HepG2 (cell line): ENCODE data around the gene CNNM2. TPM values are rescaled to one million over a fixed set of nuclear protein-coding genes. Genes with fewer than 3 reads are reported as not detected.
"Not testable (repeated sequence)": the region's sequence is repeated elsewhere in the genome, so short reads cannot be mapped to it uniquely, and the experiment has no call there.

Source experiments
- ATAC-seq: fragments of 200-7000 bp; cut with Tn5 transposase; 3 replicates; pipeline ENCODE4 v1.9.1; 2020; ENCODE audit warnings: mild to moderate bottlenecking, moderate library complexity
- BruUV-seq: library from RNA; stranded (reverse); fragments of 400-500 nt; replicated peaks from 2 replicates; lab custom pipeline; 2021; lab: Mats Ljungman, UMichigan
- CTCF ChIA-PET: fragments of 300-600 bp; formaldehyde crosslinking; extraction: SDS; loops from one replicate; lab custom pipeline; 2021; ENCODE audit warnings: low total read pairs, inconsistent platforms, low intra/inter-chr PET ratio; lab: Yijun Ruan, JAX
- POLR2A ChIA-PET: fragments of 350-600 bp; sonication (Branson Sonifier 250); formaldehyde crosslinking; loops from one replicate; lab custom pipeline; 2020; ENCODE audit warnings: antibody characterized with exemption, inconsistent platforms; lab: Yijun Ruan, JAX
- DNase-seq: peaks from one replicate; pipeline ENCODE4 v3.0.0-alpha.2; 2015; ENCODE audit warnings: low spot score
- FAIRE-seq: peaks from 3 replicates; lab custom pipeline; 2011; peaks lifted over from hg19 to GRCh38; lab: Jason Lieb, UNC
- H2AFZ ChIP-seq: one replicate; pipeline ENCODE4 v1.6.1; 2011; ENCODE audit warnings: low read length, inconsistent platforms
- H3K27ac ChIP-seq: fragments of 300-600 bp; 3 replicates; pipeline ENCODE4 v1.8.0; 2011; ENCODE audit warnings: mixed run types, mild to moderate bottlenecking, mixed read lengths, low read length, inconsistent platforms; ENCODE audit not compliant: insufficient read depth; ENCODE audit errors: extremely low read length
- H3K27me3 ChIP-seq, 2 experiments: fragments of 200-600 bp in 1 of 2; 2 replicates in 1 of 2; 3 replicates in 1 of 2; pipeline versions ENCODE4 v1.6.0 to v1.8.0; 2011; ENCODE audit warnings: low read length in 2 of 2, mild to moderate bottlenecking in 2 of 2, moderate library complexity in 2 of 2, inconsistent platforms in 1 of 2; ENCODE audit not compliant: insufficient read depth in 2 of 2, control insufficient read depth in 1 of 2
- H3K36me3 ChIP-seq, 2 experiments: fragments of 200-600 bp in 1 of 2; replicated peaks in 1 of 2; 2 replicates in 1 of 2; 3 replicates in 1 of 2; pipeline versions ENCODE4 v1.5.1 to v1.8.0; 2011; ENCODE audit warnings: low read length in 2 of 2, inconsistent platforms in 1 of 2; ENCODE audit not compliant: insufficient read depth in 2 of 2, control insufficient read depth in 1 of 2
- H3K4me1 ChIP-seq: 2 replicates; pipeline ENCODE4 v1.5.1; 2012; ENCODE audit warnings: low read length, inconsistent platforms; ENCODE audit not compliant: insufficient read depth
- H3K4me2 ChIP-seq: 2 replicates; pipeline ENCODE4 v1.6.0; 2011; ENCODE audit warnings: low read depth, low read length, inconsistent platforms
- H3K4me3 ChIP-seq, 3 experiments: fragments of 200-600 bp in 1 of 3; sonication (generic), shearing (Covaris generic) in 1 of 3; replicated peaks in 1 of 3; 2 replicates each; pipeline ENCODE4 v1.5.1; 2011 to 2016; ENCODE audit warnings: low read length in 3 of 3, inconsistent platforms in 2 of 3, low read depth in 2 of 3, mild to moderate bottlenecking in 2 of 3, control low read depth in 1 of 3, mixed read lengths in 1 of 3; ENCODE audit not compliant: insufficient read depth in 1 of 3
- H3K79me2 ChIP-seq: one replicate; pipeline ENCODE4 v1.6.1; 2011; ENCODE audit warnings: low read length, inconsistent platforms; ENCODE audit not compliant: insufficient read depth
- H3K9ac ChIP-seq: 2 replicates; pipeline ENCODE4 v1.6.0; 2011; ENCODE audit warnings: mild to moderate bottlenecking, low read depth, low read length, inconsistent platforms; ENCODE audit not compliant: insufficient read depth
- H3K9me3 ChIP-seq: 2 replicates; pipeline ENCODE4 v1.5.1; 2012; ENCODE audit warnings: mild to moderate bottlenecking, low read length
- H4K20me1 ChIP-seq: 2 replicates; pipeline ENCODE4 v1.6.0; 2011; ENCODE audit warnings: inconsistent platforms, mild to moderate bottlenecking, low read length, moderate library complexity; ENCODE audit not compliant: insufficient read depth
- FOXC1 ChIP-seq: sonication (generic); formaldehyde crosslinking; IDR thresholded peaks from 2 replicates; pipeline ENCODE4 v1.8.0; 2022; ENCODE audit warnings: mild to moderate bottlenecking, missing genetic modification reagents, borderline replicate concordance
- FOXK2 ChIP-seq: fragments of 450-650 bp; IDR thresholded peaks from 2 replicates; pipeline ENCODE4 v1.6.1; 2016
- SP140L ChIP-seq: sonication (generic); formaldehyde crosslinking; IDR thresholded peaks from 2 replicates; pipeline ENCODE4 v1.4.0; 2020; ENCODE audit warnings: missing genetic modification reagents, borderline replicate concordance
- WGBS: methylation state at CpG from one replicate; pipeline ENCODE4 v1.1.6; 2017; ENCODE audit warnings: low lambda C conversion rate; 5-methylcytosine and 5-hydroxymethylcytosine counted together
- in situ Hi-C: cut with HindIII; loops from 2 replicates; pipeline ENCODE4 v1.10.0; 2017; ENCODE audit warnings: low pct_unique_long_range_greater_than_20kb; ENCODE audit not compliant: extremely low pct_ligation_motif_present
- intact Hi-C: fragments of 100-400 bp; cut with micrococcal nuclease; formaldehyde crosslinking; loops from one replicate; pipeline ENCODE4 v1.10.0; 2022; ENCODE audit not compliant: unreplicated experiment
- polyA plus RNA-seq, 8 experiments: library from polyadenylated mRNA; depleted of rRNA in 3 of 8; stranded (reverse) in 7 of 8; unstranded in 1 of 8; fragments of >200 nt; fragmentation: Illumina TruSeq in 4 of 8; extraction: Trizol in 4 of 8; gene quantifications; 2 replicates each; pipeline versions ENCODE4 v1.2.1 to v1.2.3, GENCODE V29; 2011 to 2016; ENCODE audit warnings: low read depth in 4 of 8, missing spikeins in 1 of 8, mixed read lengths in 1 of 8; ENCODE audit not compliant: insufficient read depth in 1 of 8
- total RNA-seq, 5 experiments: library from RNA; depleted of rRNA; stranded (reverse); fragments of >200 nt; fragmentation: Illumina TruSeq; extraction: Trizol; gene quantifications; 2 replicates each; pipeline ENCODE4 v1.2.3, GENCODE V29; 2016; ENCODE audit warnings: low read depth in 1 of 5

Gene CNNM2
- total and polyA plus RNA-seq, 2 of the 13 experiments (the other 11 are each of a cell fraction or from before 2014, with no cell fraction given) = 7.1 to 9.0 TPM

- TF ChIP-seq FOXK2 = no peak
- no peak for TF ChIP-seq SP140L
- TF ChIP-seq, all 625 proteins: peak for 0
- no TSS peak for BruUV-seq
- WGBS = 94% methylated on average over 2 of the region's 2 CpGs
Observed at GRCh38 chr10:102963756-102964025, 45.6 kb downstream of the CNNM2 start.

GRCh38 chr10:102964064-102964463 lies 46.0 kb downstream of the CNNM2 start:
- in situ Hi-C loops, H3K27ac ChIP-seq, H4K20me1 ChIP-seq, H3K27me3 ChIP-seq, H3K9me3 ChIP-seq, ATAC-seq, FAIRE-seq, POLR2A ChIA-PET, CTCF ChIA-PET, H2AFZ ChIP-seq, DNase-seq, H3K36me3 ChIP-seq, H3K4me3 ChIP-seq, BruUV-seq, H3K9ac ChIP-seq, H3K4me2 ChIP-seq, intact Hi-C loops: not testable (repeated sequence)
- Histone ChIP-seq H3K79me2 (peaks cover 11% of the 10 kb centered on the region), H3K4me1 (peaks cover 41% of the 10 kb centered on the region)
- 100% methylated on average over 2 of the region's 2 CpGs for WGBS

More at GRCh38 chr10:102963756-102964025, 45.6 kb downstream of the CNNM2 start:
- Histone ChIP-seq H3K79me2 (peaks cover 11% of the 10 kb centered on the region), H3K4me2 (no peak overlapping the region), H3K27ac (no peak overlapping the region), H2AFZ (no peak overlapping the region), H3K4me3 (no peak overlapping the region), H3K27me3 (no peaks in the 10 kb centered on the region), H3K9ac (no peak overlapping the region), H3K36me3 (no peaks in the 10 kb centered on the region), H4K20me1 (peaks cover 4% of the 10 kb centered on the region; the same call in 1 of the 2 replicates), H3K4me1 (peaks cover 45% of the 10 kb centered on the region), H3K9me3 (no peaks in the 10 kb centered on the region)
- POLR2A ChIA-PET = no interaction called here
- ATAC-seq (no peak), FAIRE-seq (no peak), DNase-seq (no peak)
- in situ Hi-C loops (no loop called here), intact Hi-C loops (no loop called here)
- CTCF ChIA-PET = no interaction called here

- no peak for FAIRE-seq
- H3K4me3 ChIP-seq = no peak overlapping the region
- no peaks in the 10 kb centered on the region for H3K36me3 ChIP-seq
- DNase-seq = no peak
- intact Hi-C loops = no loop called here
- H3K27me3 ChIP-seq = no peaks in the 10 kb centered on the region
- POLR2A ChIA-PET = no interaction called here
- H4K20me1 ChIP-seq = no peaks in the 10 kb centered on the region
- BruUV-seq = no TSS peak
- no peak for ATAC-seq
- peaks cover 35% of the 10 kb centered on the region for H3K4me1 ChIP-seq
- no peaks in the 10 kb centered on the region for H3K9me3 ChIP-seq
- 99% methylated on average over 8 of the region's 8 CpGs for WGBS
- peaks cover 9% of the 10 kb centered on the region for H3K79me2 ChIP-seq
- CTCF ChIA-PET = no interaction called here
- no peak overlapping the region for H3K9ac ChIP-seq
- H3K4me2 ChIP-seq = no peak overlapping the region
- no peak overlapping the region for H3K27ac ChIP-seq
- no peak overlapping the region for H2AFZ ChIP-seq
- TF ChIP-seq FOXC1 (CRISPR knock-in tag) = no peak
- in situ Hi-C loops = no loop called here
Observed at GRCh38 chr10:102964713-102965112, 46.6 kb downstream of the CNNM2 start.
